Vagina (tissue), 2 donors: ENCODE measurements around the gene DDX56.

Experiments used
- CTCF ChIP-seq, 3 experiments: fragments of 450-650 bp in 2 of 3; fragments of 200-600 bp in 1 of 3; sonication (generic) in 1 of 3; IDR thresholded peaks; one replicate each; pipeline ENCODE4 v1.5.1; 2017 to 2019; ENCODE audit warnings: antibody characterized with exemption in 3 of 3, mild to moderate bottlenecking in 2 of 3, moderate library complexity in 2 of 3
- POLR2A ChIP-seq, 2 donors: fragments of 450-650 bp; IDR thresholded peaks; one replicate each; pipeline ENCODE4 v1.6.1; 2017; ENCODE audit warnings: antibody characterized with exemption in 2 of 2, mild to moderate bottlenecking in 2 of 2, moderate library complexity in 2 of 2
- POLR2AphosphoS5 ChIP-seq, 2 donors: sonication (generic); formaldehyde crosslinking; IDR thresholded peaks; one replicate each; pipeline ENCODE4 v1.9.0; 2017; ENCODE audit warnings: antibody characterized with exemption in 2 of 2, mild to moderate bottlenecking in 2 of 2, low read depth in 1 of 2; ENCODE audit not compliant: insufficient read depth in 1 of 2

DNA sequence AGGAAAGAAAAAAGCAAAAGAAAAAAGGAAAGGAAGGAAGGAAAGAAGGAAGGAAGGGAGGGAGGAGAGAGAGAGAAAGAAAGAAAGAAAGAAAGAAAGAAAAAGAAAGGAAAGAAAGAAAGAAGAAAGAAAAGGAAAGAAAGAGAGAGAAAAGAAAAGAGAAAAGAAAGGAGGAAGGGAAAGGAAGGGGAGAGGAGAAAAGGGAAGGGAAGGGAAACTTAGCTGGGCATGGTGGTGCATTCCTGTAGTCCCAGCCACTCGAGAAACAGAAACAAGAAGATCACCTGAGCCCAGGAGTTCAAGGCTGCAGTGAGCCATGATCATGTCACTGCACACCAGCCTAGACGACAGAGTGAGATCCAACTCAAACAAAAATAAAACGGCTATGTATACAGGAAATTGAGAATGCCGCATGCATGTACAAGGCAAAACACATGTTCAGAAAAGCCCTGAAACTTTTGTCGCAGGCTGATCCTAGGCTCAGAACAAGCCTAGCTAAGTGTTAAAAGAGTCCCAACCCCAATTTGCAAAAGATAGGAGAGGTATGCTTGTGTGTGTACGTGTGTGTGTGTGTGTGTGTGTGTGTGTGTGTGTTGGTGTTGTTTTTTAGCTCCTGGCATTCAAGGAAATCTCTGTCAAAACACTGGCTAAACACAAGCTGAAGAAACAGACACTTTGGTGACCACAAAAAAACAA lies 26.0 kb downstream of the DDX56 start:
- TF ChIP-seq POLR2A (IDR thresholded peaks at IDR 0.05) (no peak), CTCF (IDR thresholded peaks at IDR 0.05) (no peak), POLR2AphosphoS5 (IDR thresholded peaks at IDR 0.05; ENCODE audit: insufficient read depth in 1 of 2, low read depth in 1 of 2) (no peak)
